ENCODE results near the gene FAM50B.

Gene FAM50B

GRCh38 chr6:3875486-3875885 is 26.3 kb downstream of the FAM50B start:
- DNase-seq, result no peak

- DNase-seq, result no peak
Observed at GRCh38 chr6:3876101-3876500, 26.9 kb downstream of the FAM50B start.

- no peak for DNase-seq
Observed at GRCh38 chr6:3876866-3877265, 27.7 kb downstream of the FAM50B start.

GRCh38 chr6:3878048-3878666 is 29.0 kb downstream of the FAM50B start:
- DNase-seq, result no peak

- DNase-seq, result no peak
Observed at GRCh38 chr6:3879194-3879952, 30.2 kb downstream of the FAM50B start.

- DNase-seq, result no peak
Observed at GRCh38 chr6:3881711-3882421, 32.7 kb downstream of the FAM50B start.

- no peak for DNase-seq
Observed at GRCh38 chr6:3882431-3882830, 33.3 kb downstream of the FAM50B start.

- DNase-seq, result no peak
Observed at GRCh38 chr6:3882866-3883265, 33.7 kb downstream of the FAM50B start.

- no peak for DNase-seq
Observed at GRCh38 chr6:3884007-3884745, 35.0 kb downstream of the FAM50B start.

GRCh38 chr6:3885262-3886036 is 36.3 kb downstream of the FAM50B start:
- no peak for DNase-seq

GRCh38 chr6:3887150-3887700 is 38.1 kb downstream of the FAM50B start:
- no peak for DNase-seq

GRCh38 chr6:3888153-3888957 is 39.2 kb downstream of the FAM50B start:
- DNase-seq, result no peak

- no peak for DNase-seq
Observed at GRCh38 chr6:3890047-3890446, 40.9 kb downstream of the FAM50B start.

GRCh38 chr6:3891883-3892282 is 42.7 kb downstream of the FAM50B start:
- DNase-seq, result no peak

- DNase-seq, result no peak
Observed at GRCh38 chr6:3892603-3893002, 43.4 kb downstream of the FAM50B start.

- DNase-seq, result no peak
Observed at GRCh38 chr6:3893487-3893886, 44.3 kb downstream of the FAM50B start.

GRCh38 chr6:3893917-3894316 is 44.7 kb downstream of the FAM50B start:
- DNase-seq, result no peak

GRCh38 chr6:3894590-3895311 is 45.6 kb downstream of the FAM50B start:
- no peak for DNase-seq

- no peak for DNase-seq
Observed at GRCh38 chr6:3895312-3895653, 46.1 kb downstream of the FAM50B start.

- no peak for DNase-seq
Observed at GRCh38 chr6:3895805-3896204, 46.6 kb downstream of the FAM50B start.

All from CD4-positive, alpha-beta T cell treated with Interleukin-4 for 4 hours (primary cell).